HG03159 (cell line): ENCODE measurements around the gene CELA2A.
"Not testable (repeated sequence)": the region's sequence is repeated elsewhere in the genome, so short reads cannot be mapped to it uniquely, and the experiment has no call there.

Experiments
- ATAC-seq: cut with Tn5 transposase; IDR thresholded peaks from one replicate; pipeline ENCODE4 v1.9.1; 2021; ENCODE audit warnings: mild to moderate bottlenecking, moderate library complexity; ENCODE audit not compliant: unreplicated experiment

CELA2A gene

DNA sequence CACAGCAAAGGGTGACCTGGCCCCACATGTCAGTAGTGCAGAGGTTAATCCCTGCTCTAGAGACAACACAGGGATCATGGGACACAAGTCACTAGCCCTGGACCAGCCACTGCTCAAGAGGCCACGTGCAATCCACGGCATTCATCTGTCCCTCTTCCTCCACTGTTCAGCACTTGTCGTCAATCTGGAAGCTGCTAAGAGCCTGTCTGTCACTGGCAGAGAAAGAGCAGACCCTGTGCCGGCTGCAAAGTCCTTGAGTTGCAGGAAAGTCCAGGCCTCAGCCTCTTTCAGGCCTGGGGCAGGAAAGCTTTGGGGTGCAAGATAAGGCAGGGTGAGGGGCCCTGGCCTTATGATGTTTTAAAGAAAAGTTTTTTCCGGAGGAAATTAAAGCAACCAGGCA, 36.1 kb downstream of the CELA2A start:
- ATAC-seq, result no peak

DNA sequence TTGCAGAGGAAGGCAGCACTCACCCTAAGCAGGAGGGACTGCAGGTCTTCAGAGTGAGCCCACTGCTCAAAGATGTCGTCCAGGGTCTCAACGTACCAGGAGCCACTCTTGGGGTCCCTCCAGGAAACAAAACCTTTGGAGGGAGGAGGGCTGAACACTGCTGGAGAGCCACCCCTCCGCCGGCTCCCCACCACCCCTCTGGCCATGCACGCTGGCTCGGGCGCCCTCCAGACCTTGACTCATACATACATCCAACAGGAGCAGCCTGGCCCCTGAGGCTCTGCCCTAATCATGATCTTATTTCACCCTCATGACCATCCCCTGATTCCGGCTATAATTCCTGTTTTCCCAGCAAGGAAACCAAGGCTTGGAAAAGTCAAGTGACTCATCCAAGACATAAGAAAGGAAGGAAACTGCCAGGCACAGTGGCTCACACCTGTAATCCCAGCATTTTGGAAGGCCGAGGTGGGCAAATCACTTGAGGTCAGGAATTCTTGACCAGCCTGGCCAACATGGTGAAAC, 37.4 kb downstream of the CELA2A start:
- no peak for ATAC-seq

DNA sequence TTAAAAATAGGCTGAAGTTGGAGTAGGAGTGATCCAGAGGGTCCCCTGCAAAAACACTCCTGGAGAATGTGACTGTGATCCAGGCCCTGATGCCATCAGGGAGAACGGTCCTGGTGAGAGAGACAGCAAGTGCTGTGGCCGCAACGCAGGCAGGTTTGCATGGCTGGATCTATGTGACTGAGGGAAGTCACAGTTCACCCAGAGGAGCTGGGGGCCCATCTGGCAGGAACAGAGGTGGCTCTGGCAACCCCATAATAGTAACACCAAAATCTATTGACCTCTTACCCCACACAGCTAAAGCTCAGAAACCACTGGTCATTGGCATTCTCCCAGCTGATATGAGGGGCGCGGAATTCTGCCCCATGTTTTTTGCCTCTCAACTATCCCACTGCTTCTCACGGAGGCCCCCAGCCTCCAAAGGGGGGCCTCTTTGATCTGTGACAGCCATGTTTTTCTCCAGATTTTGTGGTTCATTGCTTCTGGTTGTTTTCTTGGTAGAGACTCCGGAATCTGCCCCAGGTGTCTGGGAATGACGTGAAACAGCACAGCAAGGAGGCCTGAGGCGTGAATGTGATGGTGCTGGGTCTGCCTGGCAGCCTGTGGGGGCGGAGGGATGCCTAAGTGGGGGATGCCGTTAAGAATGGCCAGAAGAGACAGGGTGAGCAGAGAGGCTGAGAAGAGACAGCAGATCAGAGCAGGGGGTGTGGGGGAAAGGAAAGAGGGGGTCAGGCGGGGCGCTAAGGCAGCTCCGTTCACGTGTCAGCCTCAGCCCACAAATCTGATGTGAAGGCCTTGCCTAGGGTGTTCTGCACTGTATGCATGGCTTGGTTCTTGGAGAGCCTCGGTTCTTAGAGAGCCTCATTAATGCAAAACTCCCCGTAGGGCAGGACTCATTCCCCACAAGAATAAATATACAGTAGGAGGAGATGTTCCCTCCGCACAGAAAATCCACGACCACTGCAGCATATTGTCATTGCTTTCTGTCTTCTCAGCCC, 43.9 kb downstream of the CELA2A start:
- ATAC-seq, result no peak

DNA sequence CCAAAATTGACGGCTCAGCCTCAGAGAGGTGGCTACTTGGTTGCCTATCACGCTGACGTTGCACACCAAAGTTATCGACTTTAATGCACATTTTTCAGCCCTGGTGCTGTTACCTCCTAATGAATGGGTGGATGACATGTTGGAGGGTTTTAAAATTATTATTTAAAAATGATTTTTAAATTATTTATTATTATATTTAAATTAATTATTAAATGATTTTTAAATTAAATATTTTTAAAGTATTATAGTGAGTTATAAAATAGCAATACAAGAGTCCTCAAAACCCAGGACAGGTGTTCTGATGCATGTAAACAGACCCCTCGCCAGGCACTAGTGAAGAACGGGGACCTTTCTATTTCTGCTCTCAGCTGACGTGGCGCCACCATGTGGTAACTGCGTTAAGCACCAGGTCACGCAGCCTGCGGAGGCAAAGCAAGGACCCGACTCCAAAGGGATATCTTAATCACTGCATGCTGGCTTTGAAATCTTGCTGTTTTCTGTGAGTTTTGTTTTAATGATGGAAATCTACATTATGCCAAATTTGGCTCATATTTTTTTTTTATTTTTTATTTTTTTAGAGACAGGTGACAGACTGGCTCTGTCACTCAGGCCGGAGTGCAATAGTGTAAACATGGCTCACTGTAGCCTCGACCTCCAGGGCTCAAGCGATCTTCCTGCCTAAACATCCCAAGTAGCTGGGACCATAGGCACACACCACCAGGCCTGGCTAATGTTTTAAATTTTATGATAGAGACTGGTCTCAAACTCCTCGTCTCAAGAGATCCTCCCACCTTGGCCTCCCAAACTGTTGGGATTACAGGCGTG, 44.9 kb downstream of the CELA2A start:
- ATAC-seq, result no peak

DNA sequence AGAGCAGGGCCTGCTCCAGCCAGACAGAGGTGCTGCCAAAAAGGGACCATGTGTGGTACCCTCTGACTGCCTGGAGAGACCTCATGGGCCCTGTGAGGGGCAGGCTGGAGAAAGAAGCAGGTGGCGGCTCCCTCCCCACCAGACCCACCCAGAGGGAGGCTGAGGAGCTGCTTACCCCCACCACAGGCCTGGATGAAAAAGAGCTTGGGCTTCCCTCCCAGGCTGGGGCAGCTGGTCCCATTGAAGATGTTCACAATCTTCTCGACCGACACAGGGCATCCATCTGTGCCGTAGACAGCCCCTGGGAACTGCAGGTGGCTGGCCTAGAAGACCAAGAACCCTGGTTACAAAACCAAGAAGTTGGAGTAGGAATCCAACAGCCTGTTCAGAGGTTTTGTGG, 47.9 kb downstream of the CELA2A start:
- ATAC-seq, result no peak

DNA sequence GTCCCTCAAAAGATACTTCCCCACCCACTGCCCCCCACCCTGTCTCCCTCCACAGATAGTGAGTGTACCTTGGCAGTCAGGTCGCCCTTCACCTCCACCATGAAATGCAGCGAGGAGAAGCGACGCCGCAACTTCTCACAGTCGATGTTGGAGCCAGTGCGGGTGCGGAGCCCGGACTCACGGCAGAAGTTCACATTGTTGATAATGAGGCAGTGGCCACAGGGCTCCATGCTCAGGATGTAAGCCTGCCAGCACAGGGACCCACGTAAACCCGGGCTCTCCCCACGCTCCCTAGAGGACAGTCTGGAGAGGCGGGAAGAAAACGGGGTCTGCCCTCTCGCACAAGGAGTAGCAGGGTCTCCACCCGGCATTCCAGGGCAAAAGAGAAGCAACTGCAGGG, 50.3 kb downstream of the CELA2A start:
- ATAC-seq, result no peak

GRCh38 chr1:15507278-15507677, 50.7 kb downstream of the CELA2A start:
- no peak for ATAC-seq

DNA sequence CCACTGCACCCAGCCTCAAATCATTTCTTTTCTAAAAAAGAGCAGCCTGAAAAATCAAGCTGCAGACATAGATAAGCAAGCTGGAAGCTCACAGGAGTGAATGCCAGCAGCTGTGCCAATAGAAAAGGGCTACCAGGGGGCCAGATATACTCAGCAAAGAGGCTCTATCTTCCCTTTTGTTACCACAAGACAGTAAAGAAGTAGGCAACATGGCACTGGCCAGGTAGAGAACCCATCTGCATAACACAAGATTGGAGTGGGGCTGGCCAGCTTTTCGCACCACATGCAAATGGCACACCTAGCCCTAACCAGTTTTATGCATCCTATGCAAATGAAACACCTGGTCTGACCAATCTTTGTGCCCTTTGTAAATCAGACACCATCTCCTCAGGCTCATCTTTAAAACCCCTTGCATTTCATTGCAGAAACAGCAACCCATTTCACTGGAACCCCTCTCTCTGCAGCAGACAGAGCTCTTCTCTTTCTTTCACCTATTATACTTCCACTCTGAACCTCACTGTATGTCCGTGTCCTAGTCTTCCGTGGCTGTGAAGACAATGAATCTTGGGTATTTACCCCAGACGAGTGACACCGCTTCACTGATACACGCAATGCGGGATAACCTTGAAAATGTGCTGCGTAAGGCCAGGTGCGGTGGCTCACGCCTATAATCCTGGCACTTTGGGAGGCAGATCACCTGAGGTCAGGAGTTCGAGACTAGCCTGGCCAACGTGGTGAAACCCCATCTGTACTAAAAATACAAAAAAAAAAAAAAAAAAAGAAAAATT, 52.4 kb downstream of the CELA2A start:
- no peak for ATAC-seq

GRCh38 chr1:15509586-15509985, 53.1 kb downstream of the CELA2A start:
- ATAC-seq, result no peak

DNA sequence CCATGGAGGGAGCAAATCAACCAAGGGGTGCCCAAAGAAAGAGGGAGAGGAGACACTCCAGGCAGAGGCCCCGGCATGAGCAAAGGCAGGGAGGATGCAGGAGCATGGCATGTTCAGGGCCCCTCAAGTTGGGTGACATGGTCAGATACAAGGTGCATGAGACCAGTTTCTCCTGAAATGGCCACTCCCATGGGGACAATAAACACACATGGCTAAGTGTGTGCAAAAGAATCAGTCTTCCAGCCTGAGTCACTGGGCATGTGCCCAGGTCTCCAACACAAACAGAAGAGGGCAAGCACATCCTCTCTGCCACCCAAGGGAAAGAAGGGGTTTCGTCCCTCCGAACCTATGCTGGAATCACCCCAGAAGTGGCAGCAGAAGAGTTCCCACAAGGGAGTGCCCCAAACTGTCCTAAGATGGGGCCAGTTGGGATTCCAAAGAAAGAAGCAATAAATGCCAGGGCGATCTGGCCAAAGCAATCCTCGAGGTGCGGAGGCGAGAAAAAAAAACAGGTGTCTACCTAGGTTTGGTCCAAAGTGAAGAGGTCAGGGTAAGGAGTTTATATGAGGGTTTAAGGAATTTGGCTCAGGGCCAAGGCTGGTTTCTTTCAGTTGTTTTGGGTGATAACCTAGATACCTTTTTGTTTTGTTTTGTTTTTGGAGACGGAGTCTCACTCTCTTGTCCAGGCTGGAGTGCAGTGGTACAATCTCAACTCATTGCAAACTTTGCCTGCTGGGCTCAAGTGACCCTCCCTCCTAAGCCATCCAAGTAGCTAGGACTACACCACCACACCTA, 54.3 kb downstream of the CELA2A start:
- no peak for ATAC-seq

DNA sequence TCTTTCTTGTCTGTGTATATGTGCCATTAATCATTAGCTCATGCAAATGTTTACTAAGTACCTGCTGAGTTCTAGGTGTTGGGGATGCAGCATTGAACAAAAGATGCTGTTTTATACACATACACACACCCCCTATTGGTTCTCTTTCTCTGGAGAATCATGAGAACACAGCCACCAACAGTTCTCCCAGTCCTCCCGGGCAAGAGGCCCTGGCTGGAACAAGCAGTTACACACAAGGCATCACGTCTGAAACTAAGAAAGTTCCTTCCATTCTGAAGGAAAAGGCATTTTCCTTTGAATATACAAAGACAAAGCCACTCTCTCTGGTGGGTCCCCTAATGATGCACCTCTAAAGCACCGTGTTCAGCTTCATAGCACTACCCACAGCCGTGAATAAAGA, 56.7 kb downstream of the CELA2A start:
- ATAC-seq, result no peak

DNA sequence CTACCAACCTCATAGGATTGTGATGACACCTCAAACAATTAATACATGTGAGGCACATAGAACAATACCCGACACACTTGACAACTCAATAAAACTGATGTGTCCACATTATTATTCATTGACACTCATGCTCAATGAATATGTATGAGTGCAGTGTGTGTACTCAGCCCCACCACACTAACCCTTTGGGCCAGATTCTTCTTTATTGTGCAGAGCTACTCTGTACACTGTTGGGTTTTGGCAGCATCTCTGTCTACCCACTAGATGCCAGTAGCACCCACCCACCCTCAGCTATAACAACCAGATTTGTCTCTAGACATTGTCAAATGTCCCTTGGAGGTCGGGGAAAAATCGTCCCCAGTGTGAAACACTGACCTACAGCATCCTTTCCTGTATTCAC, 57.4 kb downstream of the CELA2A start:
- no peak for ATAC-seq

DNA sequence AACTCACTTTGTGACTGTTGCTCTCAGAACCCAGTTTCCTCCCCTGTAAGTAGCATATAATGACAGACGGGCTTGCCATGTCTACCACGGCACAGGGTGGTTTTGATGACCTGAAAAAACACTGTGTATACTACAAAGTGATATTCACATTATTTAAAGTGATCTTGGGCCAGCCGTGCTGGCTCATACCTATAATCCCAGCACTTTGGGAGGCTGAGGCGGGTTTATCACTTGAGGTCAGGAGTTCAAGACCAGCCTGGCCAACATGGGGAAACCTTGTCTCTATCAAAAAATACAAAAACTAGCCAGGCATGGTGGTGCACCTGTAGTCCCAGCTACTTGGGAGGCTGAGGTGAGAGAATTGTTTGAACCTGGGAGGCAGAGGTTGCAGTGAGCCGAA, 58.0 kb downstream of the CELA2A start:
- ATAC-seq, result not testable (repeated sequence)

DNA sequence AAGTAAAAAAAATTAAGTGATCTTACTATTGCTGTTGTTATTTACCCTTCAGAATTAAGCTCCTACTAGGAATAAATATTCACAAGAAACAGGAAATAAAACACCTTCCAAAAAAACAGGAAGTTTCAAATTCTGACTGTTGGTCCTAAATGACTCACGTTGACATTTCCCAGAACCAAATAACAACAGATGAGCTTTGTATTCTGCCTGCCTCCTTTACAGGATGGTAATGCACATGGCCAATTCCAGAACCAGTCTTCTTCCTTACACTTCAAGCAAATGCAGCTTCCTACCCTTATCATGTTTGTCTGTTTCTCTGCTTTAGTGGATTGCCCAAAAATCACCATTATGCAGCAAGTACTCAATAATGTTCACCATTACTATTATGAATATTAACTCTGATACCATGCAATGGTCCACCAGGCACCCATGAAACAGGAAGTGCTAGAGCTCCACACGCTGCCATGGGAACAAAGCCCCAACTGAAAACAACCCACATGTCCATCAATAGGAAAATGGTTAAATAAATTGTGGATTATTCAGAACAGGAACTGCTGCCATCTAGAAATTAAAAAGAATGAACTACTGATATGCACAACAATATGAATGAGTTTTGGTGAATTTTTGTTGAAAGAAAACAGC, 58.6 kb downstream of the CELA2A start:
- no peak for ATAC-seq

DNA sequence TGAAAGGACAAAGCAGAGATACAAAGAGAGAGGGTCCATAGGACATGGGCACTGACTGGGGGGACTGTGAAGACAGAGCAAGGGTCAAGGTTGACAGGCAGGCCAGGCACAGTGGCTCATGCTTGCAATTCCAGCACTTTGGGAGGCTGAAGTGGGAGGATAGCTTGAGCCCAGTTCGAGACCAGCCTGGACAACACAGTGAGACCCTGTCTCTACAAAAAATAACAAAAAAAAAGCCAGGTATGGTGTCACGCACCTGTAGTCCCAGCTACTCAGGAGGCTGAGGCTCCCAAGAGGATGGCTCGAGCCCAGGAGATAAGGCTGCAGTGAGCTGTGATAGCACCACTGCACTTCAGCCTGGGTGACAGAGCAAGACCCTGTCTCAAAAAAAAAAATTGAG, 63.1 kb downstream of the CELA2A start:
- ATAC-seq, result no peak

GRCh38 chr1:15521206-15521906, 64.8 kb downstream of the CELA2A start:
- ATAC-seq, result not testable (repeated sequence)
